NCI-H1417 (cell line): ENCODE measurements around the gene ANGEL1.
A peak's percentile ranks its signal among the peaks of the same experiment; 100 is the strongest.

Source experiments
- DNase-seq, 3 experiments: peaks; one replicate each; lab custom pipeline; 2025; lab: John Stamatoyannopoulos, UW

Gene ANGEL1

GRCh38 chr14:76812422-76813383 lies at the start of gene ANGEL1:
ANGEL1 (minus strand) TSS chr14:76812882; CDS start chr14:76812827, 55 bp downstream.
- DNase-seq = peak; percentile 97 to 98 (median 98)

GRCh38 chr14:76861574-76862255 lies 49.0 kb upstream of the ANGEL1 start:
- no peak for DNase-seq

GRCh38 chr14:76856769-76857168 lies 44.1 kb upstream of the ANGEL1 start:
- no peak for DNase-seq

- no peak for DNase-seq
Observed at GRCh38 chr14:76855066-76855465, 42.4 kb upstream of the ANGEL1 start.

- DNase-seq = no peak
Observed at GRCh38 chr14:76848879-76849278, 36.2 kb upstream of the ANGEL1 start.

GRCh38 chr14:76846331-76847047 lies 33.8 kb upstream of the ANGEL1 start:
- DNase-seq = no peak

GRCh38 chr14:76844223-76844622 lies 31.5 kb upstream of the ANGEL1 start:
- no peak for DNase-seq

GRCh38 chr14:76842414-76842813 lies 29.7 kb upstream of the ANGEL1 start:
- DNase-seq = no peak

GRCh38 chr14:76837524-76837923 lies 24.8 kb upstream of the ANGEL1 start:
- DNase-seq = no peak

GRCh38 chr14:76836029-76836630 lies 23.4 kb upstream of the ANGEL1 start:
- no peak for DNase-seq

- peak in 1 of 3 experiments; percentile 31 for DNase-seq
Observed at GRCh38 chr14:76834241-76834661, 21.6 kb upstream of the ANGEL1 start.

GRCh38 chr14:76833011-76833410 lies 20.3 kb upstream of the ANGEL1 start:
- no peak for DNase-seq

- DNase-seq = no peak
Observed at GRCh38 chr14:76832503-76832988, 19.9 kb upstream of the ANGEL1 start.

GRCh38 chr14:76830556-76830955 lies 17.9 kb upstream of the ANGEL1 start:
- DNase-seq = no peak

- DNase-seq = peak in 1 of 3 experiments; percentile 21
Observed at GRCh38 chr14:76829650-76830421, 17.2 kb upstream of the ANGEL1 start.

- DNase-seq = no peak
Observed at GRCh38 chr14:76829013-76829365, 16.3 kb upstream of the ANGEL1 start.

GRCh38 chr14:76828339-76829012 lies 15.8 kb upstream of the ANGEL1 start:
- peak in 1 of 3 experiments; percentile 19 for DNase-seq

GRCh38 chr14:76827696-76828296 lies 15.1 kb upstream of the ANGEL1 start:
- DNase-seq = no peak

- DNase-seq = no peak
Observed at GRCh38 chr14:76826122-76826521, 13.4 kb upstream of the ANGEL1 start, which contains the start of gene LRRC74A. LRRC74A (plus strand) TSS chr14:76826408; CDS start chr14:76826698, 290 bp downstream.

- no peak for DNase-seq
Observed at GRCh38 chr14:76820700-76821099, 8.0 kb upstream of the ANGEL1 start.
